Fibroblast of lung (primary cell): ENCODE results near the gene CCDC192. TPM values are rescaled to one million over a fixed set of nuclear protein-coding genes. Genes with fewer than 3 reads are reported as not detected.

Experiments used
- DNase-seq, 2 donors: peaks; one replicate each; pipeline versions ENCODE4 v3.0.0 to v3.0.0-alpha.2; 2010; ENCODE audit warnings: low read depth in 2 of 2
- H2AFZ ChIP-seq: 2 replicates; pipeline ENCODE4 v1.5.1; 2012; ENCODE audit warnings: low read length, control low read depth, inconsistent platforms
- H3K27ac ChIP-seq: 2 replicates; pipeline ENCODE4 v1.5.1; 2011; ENCODE audit warnings: low read length, control low read depth; ENCODE audit not compliant: insufficient read depth
- H3K27me3 ChIP-seq: 2 replicates; pipeline ENCODE4 v1.5.1; 2011; ENCODE audit warnings: mild to moderate bottlenecking, low read length; ENCODE audit not compliant: control insufficient read depth, insufficient read depth
- H3K36me3 ChIP-seq: 2 replicates; pipeline ENCODE4 v1.5.1; 2011; ENCODE audit warnings: low read length; ENCODE audit not compliant: control insufficient read depth, insufficient read depth
- H3K4me1 ChIP-seq: 2 replicates; pipeline ENCODE4 v1.5.1; 2011; ENCODE audit warnings: low read length; ENCODE audit not compliant: control insufficient read depth, insufficient read depth; ENCODE audit errors: extremely low read depth
- H3K4me2 ChIP-seq: 2 replicates; pipeline ENCODE4 v1.5.1; 2011; ENCODE audit warnings: low read length, control low read depth; ENCODE audit not compliant: insufficient read depth; ENCODE audit errors: extremely low read depth
- H3K4me3 ChIP-seq, 4 experiments: fragments of 200-600 bp in 1 of 4; sonication (generic) in 1 of 4; replicated peaks in 1 of 4; 2 replicates each; pipeline ENCODE4 v1.5.1; 2011 to 2016; ENCODE audit warnings: low read length in 4 of 4, low read depth in 3 of 4, mild to moderate bottlenecking in 3 of 4, control low read depth in 2 of 4, inconsistent platforms in 1 of 4, mixed read lengths in 1 of 4; ENCODE audit not compliant: insufficient read depth in 1 of 4; ENCODE audit errors: control extremely low read depth in 1 of 4
- H3K79me2 ChIP-seq: 2 replicates; pipeline ENCODE4 v1.5.1; 2012; ENCODE audit warnings: mild to moderate bottlenecking, low read length, inconsistent platforms; ENCODE audit not compliant: control insufficient read depth, insufficient read depth
- H3K9ac ChIP-seq: 2 replicates; pipeline ENCODE4 v1.5.1; 2011; ENCODE audit warnings: mild to moderate bottlenecking, low read length, control low read depth; ENCODE audit not compliant: insufficient read depth
- H3K9me3 ChIP-seq: 2 replicates; pipeline ENCODE4 v1.5.1; 2012; ENCODE audit warnings: low read depth, low read length; ENCODE audit not compliant: control insufficient read depth, insufficient read depth
- H4K20me1 ChIP-seq: 2 replicates; pipeline ENCODE4 v1.5.1; 2011; ENCODE audit warnings: low read length; ENCODE audit not compliant: control insufficient read depth, insufficient read depth; ENCODE audit errors: extremely low read depth
- EZH2 ChIP-seq: IDR thresholded peaks from 2 replicates; pipeline ENCODE4 v1.5.1; 2012; ENCODE audit warnings: low read length, control low read depth, mild to moderate bottlenecking; ENCODE audit errors: missing control alignments
- polyA minus RNA-seq: library from RNA; depleted of rRNA, polyadenylated mRNA; stranded (reverse); fragments of >200 nt; gene quantifications from 2 replicates; pipeline ENCODE4 v1.2.3, GENCODE V29; 2011; ENCODE audit warnings: low replicate concordance
- polyA plus RNA-seq, 2 donors: library from polyadenylated mRNA; depleted of rRNA in 1 of 2; stranded (reverse) in 1 of 2; unstranded in 1 of 2; fragments of >200 nt; gene quantifications; 2 replicates each; pipeline ENCODE4 v1.2.1, GENCODE V29; 2011 to 2012; ENCODE audit warnings: missing spikeins in 1 of 2
- total RNA-seq: library from RNA; depleted of rRNA; stranded (reverse); fragments of >200 nt; gene quantifications from 2 replicates; pipeline ENCODE4 v1.2.1, GENCODE V29; 2014
- TF ChIP-seq, protein P1 (sequence below), 2 donors: IDR thresholded peaks in 1 of 2; conservative IDR thresholded peaks in 1 of 2; 1 replicate in 1 of 2; 2 replicates in 1 of 2; pipeline ENCODE4 v1.5.1; 2011 to 2012; ENCODE audit warnings: low read length in 2 of 2, control low read depth in 1 of 2, inconsistent platforms in 1 of 2, low read depth in 1 of 2, mild to moderate bottlenecking in 1 of 2

The CCDC192 gene, protein sequence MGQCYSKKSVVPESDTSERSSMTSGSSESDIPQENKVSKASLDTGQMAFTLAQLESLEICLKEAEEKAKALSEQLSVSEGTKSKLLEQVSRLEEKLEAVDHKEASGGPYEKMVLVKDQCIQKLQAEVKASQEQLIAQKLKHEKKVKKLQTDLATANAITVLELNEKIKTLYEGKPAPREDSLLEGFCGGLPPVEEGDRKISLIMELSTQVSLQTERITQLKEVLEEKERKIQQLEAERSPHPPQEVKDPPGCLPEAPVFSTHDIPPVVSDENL
- total RNA-seq: not detected in 2 replicates
- not detected in 2 replicates for polyA plus RNA-seq
- 0.52 TPM in 1 of 2 replicates, not detected in the other for polyA plus RNA-seq (2012)
- not detected in 2 replicates for polyA minus RNA-seq

DNA sequence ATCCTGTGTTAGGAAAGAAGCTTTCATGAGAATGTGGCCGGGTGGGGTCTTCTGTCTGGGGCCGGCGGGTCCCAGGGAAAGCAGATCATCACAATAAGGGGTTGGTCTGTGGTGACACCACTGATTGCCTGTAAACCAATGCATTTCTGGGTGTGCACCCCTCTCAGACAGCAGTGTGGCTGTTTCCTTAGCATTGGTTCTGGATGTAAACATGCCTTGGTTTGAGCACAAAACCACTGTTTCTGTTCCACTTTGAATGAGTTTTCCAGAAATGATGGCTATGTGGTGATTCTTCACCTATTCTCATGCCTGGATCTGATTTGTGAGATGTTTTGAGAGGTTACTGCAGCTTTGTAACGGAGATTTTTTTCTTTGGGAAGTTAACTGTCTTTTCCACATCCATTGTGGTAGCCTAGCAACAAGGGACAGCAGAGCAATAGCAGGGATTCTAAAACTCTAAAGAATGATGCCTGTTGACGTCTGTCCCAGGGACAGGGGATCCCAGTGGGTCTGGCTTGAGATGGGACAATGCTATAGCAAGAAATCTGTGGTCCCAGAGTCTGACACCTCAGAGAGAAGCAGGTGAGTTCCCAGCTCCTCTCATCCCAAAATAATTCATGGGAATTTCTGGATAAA, at the start of gene CCDC192:
CCDC192 (plus strand) TSS at position 466 of the 636 bp plus-strand sequence; CDS start at position 521, 55 bp downstream.
- no peak for DNase-seq

DNA sequence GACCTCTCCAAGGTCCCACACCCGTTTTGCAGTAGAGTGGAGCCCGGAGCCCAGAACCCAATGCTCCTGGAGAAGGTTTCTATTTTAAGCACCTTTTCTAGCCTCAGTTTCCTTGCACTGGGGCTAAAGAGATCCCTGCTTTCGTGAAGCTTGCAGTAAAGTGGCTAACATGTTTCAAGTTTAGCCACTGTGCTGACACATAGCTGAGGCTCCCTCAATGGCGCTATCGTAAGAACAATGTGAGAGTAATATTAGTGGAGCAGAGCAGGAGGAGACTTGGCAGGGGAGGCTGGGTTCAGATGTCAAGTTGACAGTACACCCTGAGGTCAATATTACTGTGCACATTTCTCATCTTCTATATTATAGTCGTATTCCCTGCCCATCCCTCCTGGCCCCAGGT, 46.4 kb upstream of the CCDC192 start:
- H3K4me2 ChIP-seq: no peak overlapping the region
- H3K36me3 ChIP-seq: no peaks in the 10 kb centered on the region
- no peaks in the 10 kb centered on the region for H3K4me1 ChIP-seq
- no peaks in the 10 kb centered on the region for H3K79me2 ChIP-seq
- H3K27ac ChIP-seq: no peak overlapping the region
- H4K20me1 ChIP-seq: no peaks in the 10 kb centered on the region
- DNase-seq: no peak
- H2AFZ ChIP-seq: no peak overlapping the region
- no peak overlapping the region for H3K9ac ChIP-seq
- no peak for TF ChIP-seq EZH2
- TF ChIP-seq, protein P1, sequence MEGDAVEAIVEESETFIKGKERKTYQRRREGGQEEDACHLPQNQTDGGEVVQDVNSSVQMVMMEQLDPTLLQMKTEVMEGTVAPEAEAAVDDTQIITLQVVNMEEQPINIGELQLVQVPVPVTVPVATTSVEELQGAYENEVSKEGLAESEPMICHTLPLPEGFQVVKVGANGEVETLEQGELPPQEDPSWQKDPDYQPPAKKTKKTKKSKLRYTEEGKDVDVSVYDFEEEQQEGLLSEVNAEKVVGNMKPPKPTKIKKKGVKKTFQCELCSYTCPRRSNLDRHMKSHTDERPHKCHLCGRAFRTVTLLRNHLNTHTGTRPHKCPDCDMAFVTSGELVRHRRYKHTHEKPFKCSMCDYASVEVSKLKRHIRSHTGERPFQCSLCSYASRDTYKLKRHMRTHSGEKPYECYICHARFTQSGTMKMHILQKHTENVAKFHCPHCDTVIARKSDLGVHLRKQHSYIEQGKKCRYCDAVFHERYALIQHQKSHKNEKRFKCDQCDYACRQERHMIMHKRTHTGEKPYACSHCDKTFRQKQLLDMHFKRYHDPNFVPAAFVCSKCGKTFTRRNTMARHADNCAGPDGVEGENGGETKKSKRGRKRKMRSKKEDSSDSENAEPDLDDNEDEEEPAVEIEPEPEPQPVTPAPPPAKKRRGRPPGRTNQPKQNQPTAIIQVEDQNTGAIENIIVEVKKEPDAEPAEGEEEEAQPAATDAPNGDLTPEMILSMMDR (conservative IDR thresholded peaks at IDR 0.05 in 1 of 2, IDR thresholded peaks at IDR 0.05 in 1 of 2; ENCODE audit: low read depth in 1 of 2, low read length in 2 of 2): no peak
- H3K4me3 ChIP-seq: no peak overlapping the region
- H3K27me3 ChIP-seq: no peaks in the 10 kb centered on the region
- no peaks in the 10 kb centered on the region for H3K9me3 ChIP-seq

More for the DNA sequence above, at the start of gene CCDC192:
- H2AFZ ChIP-seq: no peak within 1 kb of the TSS
- no peak within 1 kb of the TSS for H3K4me2 ChIP-seq
- no peaks in the 10 kb centered on the region for H4K20me1 ChIP-seq
- peaks cover 4% of the 10 kb centered on the region for H3K4me1 ChIP-seq
- H3K9me3 ChIP-seq: no peaks in the 10 kb centered on the region
- H3K79me2 ChIP-seq: no peaks in the 10 kb centered on the region
- H3K4me3 ChIP-seq: no peak within 1 kb of the TSS
- no peak within 1 kb of the TSS for H3K9ac ChIP-seq
- TF ChIP-seq, protein P1 (conservative IDR thresholded peaks at IDR 0.05 in 1 of 2, IDR thresholded peaks at IDR 0.05 in 1 of 2; ENCODE audit: low read depth in 1 of 2, low read length in 2 of 2): no peak
- TF ChIP-seq EZH2: no peak
- no peaks in the 10 kb centered on the region for H3K27me3 ChIP-seq
- H3K27ac ChIP-seq: no peak within 1 kb of the TSS
- H3K36me3 ChIP-seq: no peaks in the 10 kb centered on the region

DNA sequence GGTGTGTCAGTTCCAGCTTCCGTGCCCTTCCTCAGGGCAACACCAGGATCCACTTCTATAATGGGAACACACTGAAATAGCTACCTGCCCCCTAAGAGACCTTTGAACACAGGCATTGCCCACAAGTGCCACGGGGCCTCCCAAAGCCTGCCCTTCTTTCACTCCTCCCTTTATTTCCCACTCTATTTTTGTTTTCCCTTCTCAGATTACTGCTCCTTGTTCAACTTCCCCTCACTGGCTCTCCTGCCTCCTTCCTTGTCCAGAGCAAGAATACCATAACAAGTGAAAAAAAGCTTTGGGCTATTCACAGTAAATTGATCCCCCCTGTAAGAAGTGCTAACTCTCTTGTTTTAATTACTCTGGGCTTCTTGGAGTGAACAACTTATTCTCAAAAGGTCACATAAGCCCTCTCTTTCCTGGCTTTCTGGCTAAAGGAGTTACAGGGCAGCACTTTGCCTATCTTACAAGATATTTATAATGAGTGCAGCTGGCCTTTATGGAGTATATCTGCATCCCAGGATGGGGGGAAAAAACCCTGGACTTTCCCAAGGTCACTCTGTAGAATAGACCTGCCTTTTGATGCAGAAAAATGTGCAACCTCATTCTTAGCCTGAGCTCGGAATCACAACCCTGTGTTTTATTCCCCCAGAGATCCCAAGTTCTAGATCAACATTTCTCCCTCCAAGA, 43.0 kb upstream of the CCDC192 start:
- no peak overlapping the region for H3K9ac ChIP-seq
- TF ChIP-seq EZH2: no peak
- H3K79me2 ChIP-seq: no peaks in the 10 kb centered on the region
- no peaks in the 10 kb centered on the region for H3K4me1 ChIP-seq
- no peak overlapping the region for H3K4me2 ChIP-seq
- H3K36me3 ChIP-seq: no peaks in the 10 kb centered on the region
- no peak overlapping the region for H3K4me3 ChIP-seq
- no peaks in the 10 kb centered on the region for H3K27me3 ChIP-seq
- DNase-seq: no peak
- no peaks in the 10 kb centered on the region for H4K20me1 ChIP-seq
- H2AFZ ChIP-seq: no peak overlapping the region
- no peak overlapping the region for H3K27ac ChIP-seq
- no peaks in the 10 kb centered on the region for H3K9me3 ChIP-seq
